H1 (cell line): ENCODE measurements around the gene IGFBP6.

Source experiments
- ATF2 ChIP-seq: IDR thresholded peaks from 2 replicates; pipeline ENCODE4 v1.6.1; 2012; ENCODE audit warnings: low read length, inconsistent platforms
- BCL11A ChIP-seq, 2 experiments: IDR thresholded peaks; one replicate each; pipeline ENCODE4 v1.6.1; 2011; ENCODE audit warnings: low read depth in 2 of 2, low read length in 2 of 2, mild to moderate bottlenecking in 2 of 2
- CHD1 ChIP-seq: IDR thresholded peaks from 2 replicates; pipeline ENCODE4 v1.6.1; 2012; ENCODE audit warnings: low read depth, low read length, improper control_type of control experiment
- CTCF ChIP-seq, 3 experiments: IDR thresholded peaks; 1 replicate in 2 of 3; 2 replicates in 1 of 3; pipeline versions ENCODE4 v1.5.1 to v1.6.1; 2011; ENCODE audit warnings: low read length in 3 of 3, mild to moderate bottlenecking in 3 of 3, inconsistent platforms in 2 of 3, low read depth in 1 of 3, moderate library complexity in 1 of 3; ENCODE audit not compliant: insufficient read depth in 1 of 3; ENCODE audit errors: control extremely low read depth in 1 of 3
- GTF2F1 ChIP-seq: IDR thresholded peaks from 2 replicates; pipeline ENCODE4 v1.6.1; 2012; ENCODE audit warnings: low read depth, low read length, improper control_type of control experiment, borderline replicate concordance
- POLR2A ChIP-seq, 2 experiments: IDR thresholded peaks; 1 replicate in 1 of 2; 2 replicates in 1 of 2; pipeline ENCODE4 v1.6.1; 2011; ENCODE audit warnings: low read depth in 2 of 2, low read length in 2 of 2, mild to moderate bottlenecking in 2 of 2; ENCODE audit errors: control extremely low read depth in 1 of 2
- POLR2AphosphoS5 ChIP-seq: IDR thresholded peaks from 2 replicates; pipeline ENCODE4 v1.6.1; 2011; ENCODE audit warnings: low read depth, low read length
- RFX5 ChIP-seq: IDR thresholded peaks from 2 replicates; pipeline ENCODE4 v1.6.1; 2011; ENCODE audit warnings: low read depth, low read length, improper control_type of control experiment, borderline replicate concordance
- SP2 ChIP-seq: IDR thresholded peaks from 2 replicates; pipeline ENCODE4 v1.6.1; 2012; ENCODE audit warnings: mild to moderate bottlenecking, low read length, inconsistent platforms
- YY1 ChIP-seq: IDR thresholded peaks from 2 replicates; pipeline ENCODE4 v1.6.1; 2011; ENCODE audit warnings: low read depth, mild to moderate bottlenecking, low read length

GRCh38 chr12:53067074-53067992 lies 30.1 kb upstream of the IGFBP6 start:
- no peak for TF ChIP-seq CTCF (IDR thresholded peaks at IDR 0.05; ENCODE audit: control extremely low read depth in 1 of 3, insufficient read depth in 1 of 3, low read depth in 1 of 3, low read length in 3 of 3)
- TF ChIP-seq ATF2, result no peak
- no peak for TF ChIP-seq RFX5
- TF ChIP-seq BCL11A (IDR thresholded peaks at IDR 0.05; ENCODE audit: low read depth in 2 of 2, low read length in 2 of 2), result no peak
- TF ChIP-seq POLR2AphosphoS5, result no peak
- TF ChIP-seq YY1, result no peak
- no peak for TF ChIP-seq CHD1
- TF ChIP-seq GTF2F1, result no peak
- no peak for TF ChIP-seq SP2
- no peak for TF ChIP-seq POLR2A (IDR thresholded peaks at IDR 0.05; ENCODE audit: control extremely low read depth in 1 of 2, low read depth in 2 of 2, low read length in 2 of 2)
